ENCODE data around the gene MSS51. TPM values are rescaled to one million over a fixed set of nuclear protein-coding genes. Genes with fewer than 3 reads are reported as not detected.

Gene MSS51
- total RNA-seq (ENCODE audit: low replicate concordance) = 2.5 and 3.8 TPM in 2 replicates

- DNase-seq (ENCODE audit: low read depth) = no peak
- no peak for TF ChIP-seq CTCF (IDR thresholded peaks at IDR 0.05; ENCODE audit: insufficient read depth, low read length)
- H3K4me3 ChIP-seq (ENCODE audit: low read depth, low read length) = no peak within 1 kb of the TSS
Observed at GRCh38 chr10:73433538-73433867, at the start of gene MSS51. Gene MSS51 (minus strand): TSS chr10:73433561. CDS start chr10:73428284, 5,277 bp downstream.

GRCh38 chr10:73480158-73480557 is 46.8 kb upstream of the MSS51 start:
- TF ChIP-seq CTCF (IDR thresholded peaks at IDR 0.05; ENCODE audit: insufficient read depth, low read length) = no peak
- no peak overlapping the region for H3K4me3 ChIP-seq (ENCODE audit: low read depth, low read length)
- peak; percentile 54 for DNase-seq (ENCODE audit: low read depth)

GRCh38 chr10:73478636-73479035 is 45.3 kb upstream of the MSS51 start:
- no peak for TF ChIP-seq CTCF (IDR thresholded peaks at IDR 0.05; ENCODE audit: insufficient read depth, low read length)
- no peak overlapping the region for H3K4me3 ChIP-seq (ENCODE audit: low read depth, low read length)
- no peak for DNase-seq (ENCODE audit: low read depth)

GRCh38 chr10:73471226-73471625 is 37.9 kb upstream of the MSS51 start:
- no peak for TF ChIP-seq CTCF (IDR thresholded peaks at IDR 0.05; ENCODE audit: insufficient read depth, low read length)
- no peak overlapping the region for H3K4me3 ChIP-seq (ENCODE audit: low read depth, low read length)
- no peak for DNase-seq (ENCODE audit: low read depth)

- no peak overlapping the region for H3K4me3 ChIP-seq (ENCODE audit: low read depth, low read length)
- no peak for TF ChIP-seq CTCF (IDR thresholded peaks at IDR 0.05; ENCODE audit: insufficient read depth, low read length)
- no peak for DNase-seq (ENCODE audit: low read depth)
Observed at GRCh38 chr10:73469579-73469978, 36.2 kb upstream of the MSS51 start.

- TF ChIP-seq CTCF (IDR thresholded peaks at IDR 0.05; ENCODE audit: insufficient read depth, low read length) = no peak
Observed at GRCh38 chr10:73467206-73467605, 33.8 kb upstream of the MSS51 start.

GRCh38 chr10:73465978-73466726 is 32.8 kb upstream of the MSS51 start:
- no peak for DNase-seq (ENCODE audit: low read depth)
- no peak for TF ChIP-seq CTCF (IDR thresholded peaks at IDR 0.05; ENCODE audit: insufficient read depth, low read length)
- no peak overlapping the region for H3K4me3 ChIP-seq (ENCODE audit: low read depth, low read length)

More at GRCh38 chr10:73467206-73467605, 33.8 kb upstream of the MSS51 start:
- H3K4me3 ChIP-seq (ENCODE audit: low read depth, low read length) = no peak overlapping the region
- no peak for DNase-seq (ENCODE audit: low read depth)

All from fibroblast of the aortic adventitia (primary cell).